ENCODE measurements around the gene FUT1.

The FUT1 gene

DNA sequence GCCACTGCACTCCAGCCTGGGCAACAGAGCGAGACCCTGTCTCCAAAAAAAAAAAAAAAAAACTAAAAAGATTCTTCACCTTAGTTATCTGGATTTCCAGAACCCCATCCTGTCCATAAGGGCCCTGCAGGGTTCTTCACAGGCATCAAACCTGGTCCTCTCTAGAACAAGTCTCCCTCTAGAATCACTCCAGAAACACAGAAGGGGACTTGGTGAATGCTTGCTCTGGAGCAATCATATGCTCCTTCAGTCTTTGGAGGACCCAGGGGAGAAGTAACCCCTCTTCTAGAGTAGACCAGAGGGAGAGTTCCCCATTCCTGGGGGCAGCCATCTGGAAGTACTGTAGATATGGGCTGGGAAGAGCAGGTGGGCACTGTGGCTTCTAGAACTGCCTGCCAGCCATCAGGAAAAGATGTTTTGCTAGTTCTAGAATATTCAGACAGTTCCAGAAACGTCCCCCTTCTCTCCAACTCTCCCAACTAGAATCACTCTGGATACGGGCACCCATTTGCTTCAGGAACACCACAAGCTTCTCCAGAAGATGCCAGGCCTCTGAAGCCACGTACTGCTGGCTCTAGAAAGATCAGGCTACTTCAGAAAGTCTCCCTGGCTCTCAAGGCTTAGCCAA is 2.8 kb downstream of the FUT1 start:
- TF ChIP-seq CTCF (IDR thresholded peaks at IDR 0.05; ENCODE audit: low read depth, low read length, missing control alignments), result no peak
- H3K4me3 ChIP-seq (replicated peaks; ENCODE audit: low read depth, low read length), result no peak overlapping the region
- DNase-seq (ENCODE audit: extremely low read depth, low read depth), result no peak

GRCh38 chr19:48746738-48747575 is 5.5 kb downstream of the FUT1 start, which contains the start of gene IZUMO1:
Gene IZUMO1, minus strand, starts transcription at chr19:48746909. Its CDS starts 1,050 bp downstream, at chr19:48745859.
- peak within 1 kb of the TSS; percentile 49 for H3K4me3 ChIP-seq (replicated peaks; ENCODE audit: low read depth, low read length)
- no peak for TF ChIP-seq CTCF (IDR thresholded peaks at IDR 0.05; ENCODE audit: low read depth, low read length, missing control alignments)
- peak; percentile 73 for DNase-seq (ENCODE audit: extremely low read depth, low read depth)

DNA sequence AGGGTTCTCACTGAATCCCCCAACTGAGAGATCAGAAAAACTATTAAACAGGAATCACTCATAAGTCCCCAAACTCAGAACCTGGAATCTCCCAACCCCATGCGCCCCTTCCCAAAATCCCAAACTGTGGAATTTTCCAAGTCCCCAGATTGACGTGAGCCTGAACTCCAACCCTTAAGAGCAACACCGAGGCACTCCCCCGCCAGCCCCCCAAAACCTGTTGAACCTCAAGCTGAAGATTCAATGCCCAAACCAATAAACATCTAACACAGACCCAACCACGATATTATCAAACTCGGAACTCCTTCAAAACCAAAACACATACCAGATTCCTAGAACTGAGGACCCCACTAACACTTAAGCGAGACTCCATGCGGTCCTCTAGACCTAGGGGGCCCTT is 6.3 kb downstream of the FUT1 start:
- no peak for TF ChIP-seq CTCF (IDR thresholded peaks at IDR 0.05; ENCODE audit: low read depth, low read length, missing control alignments)
- no peak overlapping the region for H3K4me3 ChIP-seq (replicated peaks; ENCODE audit: low read depth, low read length)
- DNase-seq (ENCODE audit: extremely low read depth, low read depth), result no peak

- no peak for TF ChIP-seq CTCF (IDR thresholded peaks at IDR 0.05; ENCODE audit: low read depth, low read length, missing control alignments)
- H3K4me3 ChIP-seq (replicated peaks; ENCODE audit: low read depth, low read length), result no peak overlapping the region
- DNase-seq (ENCODE audit: extremely low read depth, low read depth), result no peak
Measured at GRCh38 chr19:48745208-48745995, 7.0 kb downstream of the FUT1 start.

DNA sequence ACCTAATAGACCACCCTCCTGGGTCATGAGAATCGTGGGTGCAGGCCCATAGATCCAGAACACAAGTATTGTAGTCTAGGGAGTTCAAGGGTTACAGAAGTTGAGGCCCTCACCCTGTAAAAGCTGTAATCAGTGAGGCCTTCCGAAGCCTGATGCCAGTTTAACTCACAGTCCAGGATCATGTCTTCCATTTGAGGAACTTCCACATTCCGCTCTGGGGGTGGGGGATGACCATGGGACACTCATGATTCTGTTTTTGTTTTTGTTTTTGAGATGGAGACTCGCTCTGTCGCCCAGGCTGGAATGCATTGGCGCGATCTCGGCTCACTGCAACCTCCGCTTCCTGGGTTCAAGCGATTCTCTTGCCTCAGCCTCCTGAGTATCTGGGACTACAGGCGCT is 10.3 kb downstream of the FUT1 start:
- no peak for DNase-seq (ENCODE audit: extremely low read depth, low read depth)
- TF ChIP-seq CTCF (IDR thresholded peaks at IDR 0.05; ENCODE audit: low read depth, low read length, missing control alignments), result no peak
- no peak overlapping the region for H3K4me3 ChIP-seq (replicated peaks; ENCODE audit: low read depth, low read length)

- no peak for DNase-seq (ENCODE audit: extremely low read depth, low read depth)
- no peak for TF ChIP-seq CTCF (IDR thresholded peaks at IDR 0.05; ENCODE audit: low read depth, low read length, missing control alignments)
- H3K4me3 ChIP-seq (replicated peaks; ENCODE audit: low read depth, low read length), result no peak overlapping the region
Measured at GRCh38 chr19:48741129-48741999, 11.1 kb downstream of the FUT1 start.

Data from HFF-Myc (cell line).